Stimulated activated CD8-positive, alpha-beta memory T cell treated with anti-CD3 and anti-CD28 coated beads, Interleukin-4, amount 100 ng/mL, for 24 hours (primary cell): Measurements from ENCODE around the gene IPO11.
"Not testable (repeated sequence)": the region's sequence is repeated elsewhere in the genome, so short reads cannot be mapped to it uniquely, and the experiment has no call there.

Experiments used
- DNase-seq: peaks from one replicate; pipeline ENCODE4 v3.0.0-alpha.2; 2020; ENCODE audit warnings: low read depth

IPO11 gene

DNA sequence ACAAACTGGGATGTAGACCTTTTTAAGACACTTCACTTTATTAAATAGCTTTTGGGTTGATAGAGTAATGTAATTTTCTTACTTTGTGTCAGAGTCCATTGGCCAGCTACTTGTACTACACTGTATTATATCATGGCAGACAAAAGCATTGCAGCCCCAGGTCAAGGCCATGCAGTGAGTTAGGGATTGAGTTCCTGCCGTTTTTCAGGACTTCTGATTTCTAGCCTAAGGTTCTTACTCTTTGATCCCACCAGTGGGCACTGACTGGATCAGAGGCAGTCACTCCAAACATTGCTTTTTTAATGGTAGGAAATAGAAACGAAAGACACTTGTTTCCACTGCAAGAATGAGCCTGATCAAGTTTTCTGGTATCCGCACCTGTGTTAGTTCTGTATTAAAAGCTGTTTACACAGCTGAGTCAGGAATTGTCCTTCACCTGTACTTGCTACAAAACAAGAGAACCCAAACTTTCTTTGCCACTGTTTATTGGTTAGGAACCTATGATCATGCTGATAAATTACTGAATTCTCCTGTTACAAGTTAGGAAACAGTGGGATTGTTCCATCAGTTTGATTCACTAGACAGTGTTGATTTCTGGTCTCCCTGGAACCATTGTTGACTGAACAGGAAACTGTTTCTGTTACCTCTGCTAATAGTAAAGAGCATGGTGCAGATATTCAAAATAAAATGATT, 188.1 kb downstream of the IPO11 start:
- no peak for DNase-seq

DNA sequence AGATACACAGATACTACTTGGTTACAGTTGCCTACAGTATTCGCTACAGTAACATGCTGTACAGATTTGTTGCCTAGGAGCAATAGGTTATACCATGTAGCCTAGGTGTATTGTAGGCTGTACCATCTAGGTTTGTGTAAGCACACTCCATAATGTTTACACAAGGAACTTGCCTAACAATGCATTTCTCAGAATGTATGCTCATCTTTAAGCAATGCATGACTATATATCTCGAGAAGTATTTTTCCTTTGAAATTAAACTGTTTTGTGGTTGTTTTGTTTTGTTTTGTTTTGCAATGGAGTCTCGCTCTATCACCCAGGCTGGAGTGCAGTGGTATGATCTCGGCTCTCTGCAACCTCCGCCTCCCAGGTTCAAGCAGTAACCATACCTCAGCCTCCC, 191.4 kb downstream of the IPO11 start:
- DNase-seq = no peak

DNA sequence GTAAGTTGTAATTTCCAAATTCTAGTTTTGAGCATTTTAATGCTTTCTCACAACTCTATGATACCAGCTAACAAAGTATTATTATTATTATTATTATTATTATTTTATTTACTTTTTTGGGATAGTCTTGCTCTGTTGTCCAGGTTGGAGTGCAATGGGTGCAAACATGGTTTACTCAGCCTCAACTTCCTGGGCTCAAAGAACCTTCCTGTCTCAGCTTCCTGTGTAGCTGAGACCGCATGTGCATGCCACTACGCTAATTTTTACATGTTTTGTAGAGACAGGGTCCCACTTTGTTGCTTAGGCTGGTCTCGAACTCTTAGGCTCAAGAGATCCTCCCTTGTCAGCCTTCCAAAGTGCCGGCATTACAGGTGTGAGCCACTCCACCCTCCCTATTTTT, 193.1 kb downstream of the IPO11 start:
- no peak for DNase-seq

GRCh38 chr5:62606878-62607277, 194.3 kb downstream of the IPO11 start:
- no peak for DNase-seq

DNA sequence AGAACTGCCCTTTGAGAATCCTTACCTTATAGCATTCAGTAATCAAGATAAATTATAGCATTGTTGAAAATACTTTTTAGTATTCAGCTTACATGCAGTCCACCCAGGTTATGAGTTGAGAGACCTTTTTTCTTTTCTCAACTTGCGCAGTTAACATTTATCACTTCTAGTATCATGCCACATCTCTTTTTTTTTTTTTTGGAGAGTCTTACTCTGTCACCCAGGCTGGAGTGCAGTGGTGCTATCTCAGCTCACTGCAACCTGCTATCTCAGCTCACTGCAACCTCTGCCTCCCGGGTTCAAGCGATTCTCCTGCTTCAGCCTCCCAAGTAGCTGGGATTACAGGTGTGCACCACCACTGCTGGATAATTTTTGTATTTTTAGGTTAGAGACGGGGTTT, 195.1 kb downstream of the IPO11 start:
- no peak for DNase-seq

DNA sequence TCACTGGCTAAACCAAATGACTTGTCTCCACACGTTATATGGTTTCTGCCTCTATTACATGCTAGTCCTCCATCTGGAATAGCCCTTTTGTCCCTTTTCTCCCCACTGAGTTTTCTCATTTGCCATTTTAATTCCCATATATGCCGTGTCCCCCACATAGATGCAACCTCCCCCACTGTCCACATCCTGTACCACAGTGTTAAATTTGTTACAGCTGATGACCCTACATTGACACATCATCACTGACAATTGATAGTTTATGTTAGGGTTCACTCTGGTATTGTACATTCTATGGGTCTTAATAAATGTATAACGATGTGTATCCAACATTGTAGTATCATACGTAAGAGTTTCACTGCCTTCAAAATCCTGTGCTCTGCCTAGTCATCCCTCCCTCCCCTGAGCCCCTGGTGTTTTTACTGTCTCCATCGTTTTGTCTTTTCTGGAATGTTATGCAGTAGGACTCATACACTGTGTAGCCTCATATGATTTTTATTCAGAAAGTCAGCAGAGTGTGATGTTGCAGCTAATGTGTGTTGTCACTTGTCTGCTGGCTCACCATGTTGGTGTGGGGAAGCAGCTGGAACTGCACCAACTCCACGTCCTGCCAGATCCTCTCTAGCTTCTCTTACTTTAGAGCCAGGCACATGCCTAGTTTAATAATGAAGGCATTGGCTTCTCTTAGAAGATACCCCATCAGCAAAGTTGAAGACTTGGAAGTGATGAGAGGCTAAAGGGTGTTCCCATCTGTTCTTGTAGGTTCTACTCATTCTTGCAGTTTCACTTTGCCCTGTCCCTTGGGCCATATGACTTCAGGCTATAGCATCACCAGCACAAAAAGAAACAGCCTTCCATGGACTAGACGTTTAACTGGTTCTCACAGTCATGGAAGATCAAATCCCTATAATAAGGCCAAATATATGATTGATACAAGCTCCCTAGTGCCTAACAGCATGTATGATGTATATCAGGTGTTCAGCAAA, 196.3 kb downstream of the IPO11 start:
- DNase-seq = no peak

DNA sequence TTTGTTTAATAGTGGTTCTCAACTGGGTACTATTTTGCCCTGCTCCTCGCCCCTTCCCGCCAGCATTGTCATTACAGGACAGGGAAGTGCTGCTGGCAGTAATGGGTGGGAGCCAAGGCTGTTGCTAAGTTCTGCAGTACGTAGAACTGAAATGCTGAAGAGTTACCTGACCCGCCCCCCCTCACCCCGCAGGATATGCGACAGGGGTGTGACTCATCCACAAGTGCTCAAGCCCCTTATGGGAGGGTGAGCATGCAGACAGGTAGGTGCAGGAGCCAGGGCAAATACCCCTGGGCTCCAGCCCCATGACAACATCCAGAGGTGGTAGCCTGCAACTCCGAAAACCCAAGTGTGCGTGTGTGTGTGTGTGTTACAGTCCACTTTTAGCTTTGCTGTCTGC, 201.8 kb downstream of the IPO11 start:
- DNase-seq = no peak

DNA sequence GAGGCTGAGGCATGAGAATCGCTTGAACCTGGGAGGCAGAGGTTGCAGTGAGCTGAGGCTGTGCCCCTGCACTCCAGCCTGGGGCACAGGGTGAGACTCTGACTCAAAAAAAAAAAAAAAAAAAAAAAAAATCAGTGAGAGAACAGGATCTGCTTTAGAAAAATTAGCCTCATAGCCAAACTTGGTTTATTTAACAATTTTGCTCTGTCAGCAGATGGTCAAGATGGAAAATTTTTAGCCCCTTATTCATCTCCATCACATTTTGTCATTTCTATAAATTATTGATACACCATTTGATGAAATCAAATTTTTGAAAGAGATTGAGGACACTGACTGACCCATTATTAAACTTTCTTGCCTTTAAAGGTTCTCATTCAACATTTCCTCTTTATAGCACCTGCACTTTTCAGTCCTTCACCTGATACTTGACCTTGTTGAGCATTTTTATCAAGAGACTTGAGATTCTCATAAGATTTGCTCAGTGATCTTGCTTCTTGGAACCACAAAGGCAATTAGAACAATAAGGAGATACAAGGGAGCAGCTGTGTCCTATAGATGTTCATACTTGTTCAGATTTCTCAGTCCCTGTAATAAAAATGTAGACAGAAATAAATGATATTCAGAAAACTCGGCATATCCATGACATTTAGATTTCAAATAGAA, 204.2 kb downstream of the IPO11 start:
- DNase-seq = no peak

GRCh38 chr5:62617943-62618342, 205.4 kb downstream of the IPO11 start:
- DNase-seq = no peak

- no peak for DNase-seq
These were observed 208.2 kb downstream of the IPO11 start for GRCh38 chr5:62620761-62621160.

DNA sequence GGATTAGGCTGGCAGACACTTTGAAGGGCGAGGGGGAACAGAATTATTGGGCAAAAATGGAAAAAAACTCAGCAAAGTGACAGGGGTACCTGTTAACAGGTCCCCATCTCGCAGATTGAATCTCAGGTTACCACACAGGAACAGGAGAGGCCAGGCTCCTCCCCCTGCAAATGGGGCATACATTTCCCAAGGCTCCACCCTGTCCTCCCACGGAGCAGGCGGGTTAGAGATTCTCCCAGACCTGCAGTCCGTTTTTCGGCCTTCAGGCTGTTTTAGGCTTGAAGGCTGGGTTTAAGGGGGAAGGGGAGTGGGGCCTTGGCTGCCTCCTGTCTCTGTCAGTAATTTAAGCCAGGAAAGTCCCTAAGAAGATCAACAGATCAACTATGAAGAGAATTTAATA, 208.7 kb downstream of the IPO11 start:
- DNase-seq = no peak

DNA sequence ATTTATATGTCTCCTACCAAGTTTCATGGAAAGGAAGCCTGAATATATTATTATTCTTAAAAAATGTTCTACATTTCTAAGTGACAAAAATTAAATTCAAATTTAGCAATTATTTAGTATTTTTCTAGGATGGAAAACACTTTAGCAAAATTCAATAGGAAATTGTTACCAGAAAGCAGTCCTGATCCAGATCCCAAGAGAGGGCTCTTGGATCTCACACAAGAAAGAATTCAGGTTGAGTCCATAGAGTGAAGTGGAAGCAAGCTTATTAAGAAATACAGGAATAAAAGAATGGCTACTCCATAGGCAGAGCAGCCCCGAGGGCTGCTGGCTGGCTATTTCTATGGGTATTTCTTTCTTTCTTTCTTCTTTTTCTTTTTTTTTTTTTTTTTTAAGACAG, 210.7 kb downstream of the IPO11 start:
- DNase-seq = no peak

DNA sequence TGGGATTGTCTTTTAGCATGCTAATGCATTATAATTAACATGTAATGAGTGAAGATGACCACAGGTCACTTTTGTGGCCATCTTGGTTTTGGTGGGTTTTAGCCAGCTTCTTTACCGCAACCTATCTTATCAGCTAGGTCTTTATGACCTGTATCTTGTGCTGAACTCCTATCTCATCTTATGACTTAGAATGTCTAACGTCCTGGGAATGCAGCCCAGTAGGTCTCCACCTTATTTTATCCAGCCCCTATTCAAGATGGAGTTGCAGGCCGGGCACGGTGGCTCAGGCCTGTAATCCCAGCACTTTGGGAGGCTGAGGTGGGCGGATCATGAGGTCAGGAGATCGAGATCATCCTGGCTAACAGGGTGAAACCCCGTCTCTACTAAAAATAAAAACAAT, 211.9 kb downstream of the IPO11 start:
- not testable (repeated sequence) for DNase-seq

DNA sequence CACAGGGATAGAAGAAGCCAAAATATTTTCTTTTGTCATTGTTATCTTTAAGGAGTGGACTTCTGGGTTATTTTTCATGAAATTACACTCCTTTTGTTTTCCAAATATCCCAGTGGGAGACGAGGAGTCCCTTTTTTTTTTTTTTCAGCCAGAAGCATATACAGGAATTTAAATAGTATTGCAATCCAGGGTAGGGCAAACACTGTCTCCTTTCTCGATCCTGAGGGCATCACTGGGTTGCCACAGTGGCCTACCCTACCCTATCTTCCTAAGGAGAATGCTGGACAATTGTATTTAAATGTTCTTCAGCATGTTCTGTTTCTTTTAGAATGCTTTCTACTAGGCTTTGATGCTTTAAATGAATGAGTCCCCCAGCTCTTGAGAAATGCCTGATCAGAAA, 214.0 kb downstream of the IPO11 start:
- no peak for DNase-seq

DNA sequence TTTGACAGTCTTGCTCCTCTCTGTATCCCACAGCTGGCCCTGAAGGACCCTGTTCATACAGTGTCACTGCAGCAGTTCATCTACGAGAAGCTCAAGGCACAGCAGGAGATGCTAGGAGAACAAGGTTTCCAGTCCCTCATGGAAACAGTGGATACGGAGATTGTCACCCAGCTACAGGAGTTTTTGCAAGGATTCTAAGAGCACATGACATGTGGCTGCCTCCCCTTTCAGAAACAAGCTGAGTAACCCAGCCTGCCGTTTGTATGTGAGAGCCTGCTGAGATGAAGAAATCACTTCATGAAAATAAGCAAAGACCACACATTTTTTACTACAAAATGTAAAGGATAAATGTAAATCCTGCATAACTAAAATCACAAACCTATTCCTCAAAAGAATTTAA, 214.6 kb downstream of the IPO11 start:
- DNase-seq = no peak

- DNase-seq = no peak
These were observed 215.3 kb downstream of the IPO11 start for GRCh38 chr5:62627901-62628300.

GRCh38 chr5:62631909-62632580, 219.5 kb downstream of the IPO11 start:
- no peak for DNase-seq

DNA sequence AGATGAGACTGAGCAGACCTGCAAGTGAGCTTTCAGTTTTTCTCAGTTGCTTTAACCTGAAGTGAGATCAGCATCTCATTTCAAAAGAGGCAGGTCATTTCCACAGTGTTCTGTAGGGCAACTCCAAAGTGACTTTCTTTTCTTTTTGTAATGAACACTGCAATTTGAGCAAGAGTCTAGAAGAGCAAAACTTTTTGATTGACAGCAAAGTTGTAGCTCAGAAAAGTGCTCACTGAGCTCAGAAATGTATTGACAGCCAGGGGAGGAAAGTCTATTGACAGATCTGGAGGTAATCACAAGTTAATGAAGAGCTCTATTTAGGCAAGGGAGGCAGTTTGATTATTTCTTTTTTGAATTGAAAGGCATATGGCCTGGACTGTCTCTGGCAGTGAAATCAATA, 220.7 kb downstream of the IPO11 start:
- DNase-seq = no peak

DNA sequence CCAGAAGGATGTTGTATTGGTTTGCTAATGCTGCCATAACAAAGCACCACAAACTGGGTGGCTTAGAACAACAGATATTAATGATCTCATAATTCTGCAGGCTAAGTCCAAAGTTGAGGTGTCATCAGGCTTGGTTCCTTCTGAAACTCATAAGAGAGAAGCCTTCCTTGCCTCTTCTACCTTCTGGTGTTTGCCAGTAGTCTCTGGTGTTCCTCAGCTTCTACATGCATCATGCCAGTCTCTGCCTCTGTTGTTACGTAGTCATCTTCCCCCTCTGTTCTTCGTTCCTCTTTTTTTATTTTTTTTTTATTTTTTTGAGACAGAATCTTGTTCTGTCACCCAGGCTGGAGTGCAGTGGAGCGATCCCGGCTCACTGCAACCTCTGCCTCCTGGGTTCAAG, 227.9 kb downstream of the IPO11 start:
- DNase-seq = no peak

DNA sequence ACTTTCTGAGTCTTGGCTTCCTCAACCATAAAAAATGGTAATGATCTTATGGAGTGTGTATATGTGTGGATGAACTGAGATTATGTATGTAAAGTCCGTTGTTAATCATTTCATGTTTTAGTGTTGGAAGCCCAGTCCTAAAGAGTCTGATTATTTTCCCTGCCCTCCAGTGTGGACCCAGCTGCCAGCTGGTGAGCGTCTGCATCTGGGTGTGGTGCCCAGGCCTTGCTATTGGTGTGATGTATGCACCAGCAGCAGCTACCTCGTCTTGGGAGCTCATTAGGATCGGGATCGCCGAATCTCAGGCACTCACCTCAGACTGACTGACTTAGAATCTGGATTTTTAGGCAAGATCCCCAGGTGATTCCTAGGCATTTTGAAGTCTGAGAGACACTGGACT, 229.9 kb downstream of the IPO11 start:
- no peak for DNase-seq

DNA sequence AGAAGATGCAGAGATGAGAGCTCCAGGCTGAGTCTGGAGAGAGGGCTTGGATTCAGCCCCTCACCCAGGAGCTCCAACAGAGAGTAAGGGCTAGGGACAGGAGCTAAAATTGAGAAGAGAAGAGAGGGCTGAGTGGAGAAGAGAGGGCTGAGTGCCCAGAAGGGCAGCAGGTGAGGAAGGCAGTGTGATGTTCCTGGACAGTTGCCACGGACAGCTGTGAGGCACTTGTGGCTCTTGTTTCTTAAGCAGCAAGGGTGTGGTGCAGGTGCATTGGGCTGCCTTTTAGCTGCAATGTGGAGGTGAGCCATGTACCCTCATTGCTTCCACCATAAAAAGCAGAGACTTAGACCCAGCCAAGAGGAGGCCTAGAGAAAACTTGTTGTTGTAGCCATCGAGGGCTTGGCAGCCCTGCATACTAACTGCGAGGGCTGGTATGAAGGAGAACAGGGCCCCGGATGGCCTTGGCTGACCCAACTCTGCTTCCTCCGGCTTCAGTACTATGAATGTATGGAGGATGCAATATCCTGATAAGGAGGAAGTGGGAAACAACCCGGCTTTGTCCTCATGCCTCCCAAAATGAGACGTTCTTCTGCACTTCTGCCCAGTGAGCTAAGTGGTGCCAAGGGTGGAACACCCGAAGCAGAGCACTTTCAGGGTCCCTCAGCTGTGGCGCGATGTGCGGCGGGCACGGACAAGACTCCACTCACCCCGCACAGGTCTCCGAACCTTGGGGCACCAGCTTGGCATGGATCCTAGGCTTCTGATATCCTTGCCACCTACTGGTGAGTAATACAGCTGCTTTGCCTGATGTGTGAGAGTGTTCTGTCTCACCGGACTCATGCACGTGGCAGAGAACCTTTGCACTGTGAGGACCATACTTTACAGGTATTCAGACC, 231.2 kb downstream of the IPO11 start:
- DNase-seq = no peak
